ENCODE measurements around the gene CDYL2.

Gene CDYL2

GRCh38 chr16:80804526-80805383 is at the start of gene CDYL2:
Gene CDYL2, minus strand, starts transcription at chr16:80804598. Its CDS starts 425 bp downstream, at chr16:80804173.
- no peak for TF ChIP-seq GATA3 (IDR thresholded peaks at IDR 0.05; ENCODE audit: low read depth, low read length)

- no peak for TF ChIP-seq GATA3 (IDR thresholded peaks at IDR 0.05; ENCODE audit: low read depth, low read length)
- no peak for TF ChIP-seq GATA2 (IDR thresholded peaks at IDR 0.05; ENCODE audit: low read depth, low read length)
These were observed 48.0 kb upstream of the CDYL2 start for GRCh38 chr16:80852261-80852872.

- TF ChIP-seq GATA3 (IDR thresholded peaks at IDR 0.05; ENCODE audit: low read depth, low read length) = no peak
These were observed 47.4 kb upstream of the CDYL2 start for GRCh38 chr16:80851831-80852230.

GRCh38 chr16:80850757-80851156 is 46.4 kb upstream of the CDYL2 start:
- TF ChIP-seq GATA2 (IDR thresholded peaks at IDR 0.05; ENCODE audit: low read depth, low read length) (no peak), GATA3 (IDR thresholded peaks at IDR 0.05; ENCODE audit: low read depth, low read length) (no peak)

GRCh38 chr16:80848862-80849261 is 44.5 kb upstream of the CDYL2 start:
- TF ChIP-seq GATA3 (IDR thresholded peaks at IDR 0.05; ENCODE audit: low read depth, low read length) (no peak), GATA2 (IDR thresholded peaks at IDR 0.05; ENCODE audit: low read depth, low read length) (no peak)

GRCh38 chr16:80846680-80847079 is 42.3 kb upstream of the CDYL2 start:
- TF ChIP-seq GATA2 (IDR thresholded peaks at IDR 0.05; ENCODE audit: low read depth, low read length) (no peak), GATA3 (IDR thresholded peaks at IDR 0.05; ENCODE audit: low read depth, low read length) (no peak)

- TF ChIP-seq GATA2 (IDR thresholded peaks at IDR 0.05; ENCODE audit: low read depth, low read length) = no peak
- TF ChIP-seq GATA3 (IDR thresholded peaks at IDR 0.05; ENCODE audit: low read depth, low read length) = no peak
These were observed 41.9 kb upstream of the CDYL2 start for GRCh38 chr16:80846275-80846674.

- no peak for TF ChIP-seq GATA3 (IDR thresholded peaks at IDR 0.05; ENCODE audit: low read depth, low read length)
These were observed 40.0 kb upstream of the CDYL2 start for GRCh38 chr16:80844395-80844794.

GRCh38 chr16:80841231-80841630 is 36.8 kb upstream of the CDYL2 start:
- TF ChIP-seq GATA2 (IDR thresholded peaks at IDR 0.05; ENCODE audit: low read depth, low read length) (no peak), GATA3 (IDR thresholded peaks at IDR 0.05; ENCODE audit: low read depth, low read length) (no peak)

- TF ChIP-seq GATA2 (IDR thresholded peaks at IDR 0.05; ENCODE audit: low read depth, low read length) (no peak), GATA3 (IDR thresholded peaks at IDR 0.05; ENCODE audit: low read depth, low read length) (no peak)
These were observed 33.2 kb upstream of the CDYL2 start for GRCh38 chr16:80837533-80838147.

GRCh38 chr16:80836846-80837245 is 32.4 kb upstream of the CDYL2 start:
- TF ChIP-seq GATA3 (IDR thresholded peaks at IDR 0.05; ENCODE audit: low read depth, low read length) = no peak
- no peak for TF ChIP-seq GATA2 (IDR thresholded peaks at IDR 0.05; ENCODE audit: low read depth, low read length)

- TF ChIP-seq GATA2 (IDR thresholded peaks at IDR 0.05; ENCODE audit: low read depth, low read length) = no peak
- no peak for TF ChIP-seq GATA3 (IDR thresholded peaks at IDR 0.05; ENCODE audit: low read depth, low read length)
These were observed 31.8 kb upstream of the CDYL2 start for GRCh38 chr16:80836202-80836601.

GRCh38 chr16:80831039-80831438 is 26.6 kb upstream of the CDYL2 start:
- no peak for TF ChIP-seq GATA2 (IDR thresholded peaks at IDR 0.05; ENCODE audit: low read depth, low read length)
- TF ChIP-seq GATA3 (IDR thresholded peaks at IDR 0.05; ENCODE audit: low read depth, low read length) = no peak

GRCh38 chr16:80828495-80828894 is 24.1 kb upstream of the CDYL2 start:
- TF ChIP-seq GATA2 (IDR thresholded peaks at IDR 0.05; ENCODE audit: low read depth, low read length) (no peak), GATA3 (IDR thresholded peaks at IDR 0.05; ENCODE audit: low read depth, low read length) (no peak)

- TF ChIP-seq GATA2 (IDR thresholded peaks at IDR 0.05; ENCODE audit: low read depth, low read length) = no peak
- no peak for TF ChIP-seq GATA3 (IDR thresholded peaks at IDR 0.05; ENCODE audit: low read depth, low read length)
These were observed 22.6 kb upstream of the CDYL2 start for GRCh38 chr16:80827007-80827406.
